T-helper 22 cell (primary cell): ENCODE data around the gene SKI.
"Not testable (repeated sequence)": the region's sequence is repeated elsewhere in the genome, so short reads cannot be mapped to it uniquely, and the experiment has no call there.

Source experiments
- DNase-seq: peaks from one replicate; pipeline ENCODE4 v3.0.0-alpha.2; 2020; ENCODE audit warnings: low read depth

SKI gene

DNA sequence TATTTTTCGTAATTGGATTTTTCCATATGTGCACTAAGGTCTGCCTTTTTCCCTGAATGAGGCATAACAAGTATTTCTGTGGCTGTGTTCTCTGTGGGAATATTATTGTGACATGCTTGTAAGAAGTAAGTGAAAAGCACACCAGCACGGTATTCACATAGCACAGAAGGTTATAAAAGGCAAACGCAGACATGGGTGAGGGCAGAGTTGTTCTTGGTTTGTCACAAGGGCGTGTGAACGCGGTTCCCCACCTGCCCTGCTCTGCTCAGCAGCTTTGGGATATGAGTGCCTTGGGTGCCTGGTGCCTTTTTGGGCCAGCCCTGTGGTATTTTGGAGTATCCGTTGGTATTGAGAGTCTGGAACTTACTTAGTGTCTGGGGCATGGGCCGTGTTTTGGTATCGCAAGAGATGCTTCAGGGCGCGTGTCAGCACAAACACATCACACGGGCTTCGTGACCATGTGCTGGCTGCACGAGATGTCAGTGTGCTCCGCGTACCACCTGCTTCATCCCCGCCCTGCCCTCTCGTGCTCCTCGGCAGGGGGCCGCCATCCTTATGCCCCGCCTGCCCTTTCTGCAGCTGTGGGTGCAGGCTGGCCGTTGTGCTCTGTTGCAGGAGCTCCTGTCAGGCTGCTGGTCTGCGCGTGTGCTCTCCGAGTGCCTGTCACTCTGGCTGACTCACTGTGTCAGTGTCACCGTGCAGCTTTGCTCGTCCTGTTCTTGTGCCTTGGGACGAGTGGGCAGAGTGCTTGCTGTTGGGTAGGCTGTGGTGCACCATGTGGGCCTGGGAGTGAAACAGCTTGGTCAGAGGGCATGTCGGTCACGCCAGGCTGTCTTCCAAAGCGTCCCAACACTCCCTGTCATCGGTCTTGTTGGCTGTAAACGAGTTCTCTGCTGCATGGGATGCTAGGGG lies 15.0 kb downstream of the SKI start:
- no peak for DNase-seq

DNA sequence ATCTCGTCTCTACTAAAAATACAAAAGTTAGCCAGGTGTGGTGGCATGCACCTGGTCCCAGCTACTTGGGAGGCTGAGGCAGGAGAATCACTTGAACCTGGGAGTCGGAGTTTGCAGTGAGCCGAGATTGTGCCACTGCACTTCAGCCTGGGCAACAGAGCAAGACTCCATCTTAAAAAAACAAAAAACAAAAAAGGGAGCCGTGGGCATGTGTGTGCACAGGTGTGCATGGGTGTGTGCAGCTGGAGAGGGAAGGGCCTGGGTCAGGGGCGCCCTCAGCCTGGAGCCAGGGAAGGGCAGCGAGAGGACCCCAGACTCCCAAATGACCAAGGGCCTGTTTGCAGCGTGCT lies 18.9 kb downstream of the SKI start:
- not testable (repeated sequence) for DNase-seq

DNA sequence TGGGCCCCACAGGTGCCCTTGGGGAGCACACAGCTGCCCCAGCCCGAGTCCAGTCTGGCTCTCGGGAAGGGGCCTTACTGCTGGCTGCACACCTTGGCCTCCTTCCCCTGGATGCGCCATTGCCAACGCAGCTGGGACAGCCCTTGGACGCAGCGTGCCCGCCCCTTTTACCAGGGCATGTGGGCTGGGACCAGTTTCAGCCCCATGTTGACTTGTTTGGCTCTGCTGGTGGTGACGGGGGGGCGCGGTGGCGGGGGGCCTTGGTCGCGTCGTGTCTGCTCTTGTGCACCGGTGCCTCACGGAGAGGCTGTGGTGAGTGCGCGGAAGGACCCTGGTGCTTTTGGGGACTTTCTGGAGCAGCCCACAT lies 19.6 kb downstream of the SKI start:
- DNase-seq, result no peak

DNA sequence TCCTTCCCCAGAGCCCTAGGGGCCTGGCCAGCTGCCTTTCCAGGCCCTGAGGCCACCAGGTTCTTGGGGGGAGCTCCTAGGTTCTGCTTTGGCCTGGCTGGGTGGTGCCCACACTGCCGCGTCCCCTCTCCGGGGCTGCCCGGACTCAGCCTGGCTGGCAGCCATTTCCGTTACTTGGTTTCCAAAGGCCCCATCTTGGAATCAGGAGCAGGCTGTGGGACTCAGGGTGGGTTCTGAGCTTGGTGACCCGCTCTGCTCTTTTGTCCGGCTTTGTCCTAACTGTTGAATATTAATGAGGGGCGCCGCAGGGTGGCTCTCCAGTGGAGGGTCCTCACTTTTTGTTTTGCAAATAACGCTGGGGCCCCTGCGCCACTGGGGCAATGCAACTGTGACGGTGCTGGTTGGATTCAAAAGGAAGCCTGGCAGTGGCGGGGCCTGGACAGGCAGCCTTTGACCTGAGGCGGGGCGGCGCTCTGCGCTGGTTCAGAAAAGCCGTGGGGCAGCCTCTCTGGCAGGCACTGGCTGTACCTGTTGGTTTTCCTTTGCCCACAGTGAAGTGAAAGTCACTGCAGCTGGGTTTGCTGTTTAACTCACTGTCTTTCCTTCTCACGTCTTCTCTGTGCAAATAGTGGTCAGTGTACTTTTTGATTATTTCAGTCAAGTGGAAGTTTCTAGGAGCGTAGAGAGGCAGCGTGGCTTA lies 20.2 kb downstream of the SKI start:
- no peak for DNase-seq

DNA sequence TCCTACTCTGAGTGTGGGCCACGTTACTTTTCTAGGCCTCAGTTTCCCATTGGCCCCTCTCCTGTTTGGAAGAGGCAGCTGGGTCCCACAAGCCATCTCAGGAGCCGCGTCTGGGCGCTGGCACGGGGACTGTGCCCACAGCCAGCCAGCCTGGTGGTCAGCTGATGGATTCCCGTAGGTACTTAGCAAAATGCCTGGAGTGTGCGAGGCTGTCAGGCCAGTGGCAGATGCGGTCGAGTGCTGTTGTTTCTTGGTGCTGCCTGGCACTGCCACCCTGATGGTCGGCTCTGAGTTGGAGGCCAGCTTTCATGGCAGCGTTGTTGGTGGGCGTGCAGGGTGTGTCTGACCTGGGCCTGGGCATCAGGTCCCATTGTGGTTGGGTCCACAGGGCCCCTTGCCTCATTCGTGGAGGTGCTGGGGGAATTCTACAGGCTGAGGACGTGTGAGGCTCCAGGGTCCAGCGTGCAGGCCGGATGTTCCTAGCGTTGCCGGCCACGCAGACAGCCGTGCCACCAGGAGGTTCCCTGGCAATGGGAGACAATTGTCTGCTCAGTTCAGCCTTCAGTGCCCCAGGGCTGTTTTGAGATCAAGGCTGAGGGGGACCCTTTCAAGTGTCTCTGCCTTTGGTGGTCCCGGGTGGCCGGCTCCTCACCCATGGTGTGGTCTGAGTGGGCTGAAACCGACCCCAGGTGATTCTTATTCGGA lies 20.9 kb downstream of the SKI start:
- DNase-seq, result no peak

DNA sequence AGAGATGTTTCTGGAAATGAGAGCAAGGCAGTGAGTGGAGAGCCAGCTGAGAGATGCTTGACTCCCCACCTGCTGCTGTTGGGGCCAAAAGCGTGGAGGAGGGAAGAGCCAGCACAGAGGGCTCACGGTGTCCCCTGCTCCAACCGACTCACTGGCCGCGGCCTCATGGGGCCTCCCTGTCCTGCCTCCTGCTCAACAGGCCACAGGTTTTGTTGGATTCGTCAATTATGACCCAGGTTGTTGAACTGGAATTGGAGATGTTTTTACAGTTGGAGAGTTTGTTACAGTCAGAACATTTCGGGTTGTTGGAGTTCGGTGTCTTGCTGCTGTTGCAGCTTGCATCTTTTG lies 21.4 kb downstream of the SKI start:
- no peak for DNase-seq

DNA sequence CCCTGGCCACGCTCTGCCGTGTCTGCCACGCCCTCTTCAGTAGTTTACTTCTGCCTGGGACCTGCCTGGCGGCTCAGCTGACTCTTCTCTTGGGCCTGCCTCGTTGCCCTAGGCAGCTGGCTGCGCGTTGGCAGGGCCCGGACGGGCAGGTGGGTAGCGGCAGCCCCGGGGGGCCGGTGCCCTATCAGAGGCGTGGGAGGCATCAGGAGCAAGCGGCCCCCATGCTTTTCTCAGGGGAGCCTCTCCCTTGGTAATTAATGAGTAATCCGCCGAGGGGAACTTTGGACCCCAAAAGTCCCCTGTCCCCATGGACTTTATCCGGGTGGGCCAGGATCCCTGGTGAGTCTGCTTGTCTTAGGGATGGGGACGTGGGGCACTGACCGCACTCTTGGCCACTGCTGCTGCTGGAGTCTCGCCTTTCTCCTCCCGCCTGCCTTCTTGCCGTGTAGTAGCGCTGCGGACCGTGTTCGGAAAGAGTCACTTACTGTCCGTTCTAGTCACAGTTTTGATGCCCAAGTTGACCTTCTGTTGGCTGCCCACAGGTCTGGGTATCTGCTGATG lies 22.7 kb downstream of the SKI start:
- DNase-seq, result no peak

DNA sequence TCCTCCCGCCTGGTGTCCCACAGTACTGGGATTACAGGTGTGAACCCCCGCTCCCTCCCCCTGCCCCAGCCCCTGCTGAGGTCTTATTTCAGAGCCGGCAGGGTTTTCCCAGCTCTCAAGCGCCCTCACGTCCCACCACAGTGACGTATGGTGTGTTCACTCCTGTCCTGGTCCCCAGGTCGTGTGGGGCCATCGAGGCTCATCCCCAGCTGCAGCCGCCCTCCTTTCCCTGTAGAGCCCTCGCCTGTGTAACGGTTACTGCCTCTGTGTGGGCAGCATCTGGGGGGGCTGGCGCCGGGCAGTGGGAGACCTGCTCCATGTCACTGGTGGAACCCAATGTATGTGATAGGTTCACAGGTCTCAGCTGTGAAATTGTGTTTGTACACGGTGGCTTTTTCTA lies 23.2 kb downstream of the SKI start:
- DNase-seq, result no peak

DNA sequence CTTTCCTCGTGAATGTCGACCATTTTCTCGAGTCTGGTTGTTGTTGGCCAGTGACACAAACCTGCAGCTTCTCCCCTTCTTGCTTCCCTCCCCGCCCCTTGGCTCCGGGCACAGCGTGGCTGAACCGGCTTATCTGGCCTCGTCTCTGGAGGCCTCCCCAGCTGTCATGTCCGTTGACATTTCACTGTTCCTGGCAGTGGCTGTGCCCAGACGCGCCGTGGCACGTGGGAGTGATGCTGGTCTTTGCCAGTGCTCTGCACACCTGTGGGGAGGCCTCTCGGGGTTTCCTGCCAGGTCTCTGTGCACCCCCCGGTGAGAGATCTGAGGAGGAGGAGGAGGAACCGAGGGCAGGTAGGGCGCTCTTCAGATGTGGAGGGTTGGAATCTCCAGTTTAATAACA lies 23.7 kb downstream of the SKI start:
- DNase-seq, result no peak

- no peak for DNase-seq
These were observed 24.3 kb downstream of the SKI start for GRCh38 chr1:2252423-2252822.

GRCh38 chr1:2253036-2253796 lies 25.1 kb downstream of the SKI start:
- DNase-seq, result no peak

- no peak for DNase-seq
These were observed 25.8 kb downstream of the SKI start for GRCh38 chr1:2253797-2254480.

DNA sequence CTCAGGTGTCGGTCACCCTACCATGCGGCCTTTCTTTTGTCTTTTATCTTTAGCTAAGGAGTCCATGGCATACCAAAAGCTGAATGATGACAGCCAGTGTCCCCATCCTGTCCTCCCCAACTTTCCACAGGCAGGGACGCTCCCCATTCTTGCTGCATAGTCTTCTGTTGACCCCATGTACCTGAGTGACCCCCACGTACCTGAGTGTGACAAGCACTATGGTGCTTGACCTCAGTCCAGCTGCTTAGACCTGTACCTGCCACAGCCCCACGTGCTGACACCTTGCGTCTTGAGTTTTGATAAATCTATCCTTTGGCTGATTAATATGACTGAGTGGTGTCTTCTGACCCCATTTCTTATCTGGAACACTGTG lies 26.9 kb downstream of the SKI start:
- DNase-seq, result no peak

- DNase-seq, result peak; percentile 75
These were observed 27.6 kb downstream of the SKI start for GRCh38 chr1:2255420-2256369.

DNA sequence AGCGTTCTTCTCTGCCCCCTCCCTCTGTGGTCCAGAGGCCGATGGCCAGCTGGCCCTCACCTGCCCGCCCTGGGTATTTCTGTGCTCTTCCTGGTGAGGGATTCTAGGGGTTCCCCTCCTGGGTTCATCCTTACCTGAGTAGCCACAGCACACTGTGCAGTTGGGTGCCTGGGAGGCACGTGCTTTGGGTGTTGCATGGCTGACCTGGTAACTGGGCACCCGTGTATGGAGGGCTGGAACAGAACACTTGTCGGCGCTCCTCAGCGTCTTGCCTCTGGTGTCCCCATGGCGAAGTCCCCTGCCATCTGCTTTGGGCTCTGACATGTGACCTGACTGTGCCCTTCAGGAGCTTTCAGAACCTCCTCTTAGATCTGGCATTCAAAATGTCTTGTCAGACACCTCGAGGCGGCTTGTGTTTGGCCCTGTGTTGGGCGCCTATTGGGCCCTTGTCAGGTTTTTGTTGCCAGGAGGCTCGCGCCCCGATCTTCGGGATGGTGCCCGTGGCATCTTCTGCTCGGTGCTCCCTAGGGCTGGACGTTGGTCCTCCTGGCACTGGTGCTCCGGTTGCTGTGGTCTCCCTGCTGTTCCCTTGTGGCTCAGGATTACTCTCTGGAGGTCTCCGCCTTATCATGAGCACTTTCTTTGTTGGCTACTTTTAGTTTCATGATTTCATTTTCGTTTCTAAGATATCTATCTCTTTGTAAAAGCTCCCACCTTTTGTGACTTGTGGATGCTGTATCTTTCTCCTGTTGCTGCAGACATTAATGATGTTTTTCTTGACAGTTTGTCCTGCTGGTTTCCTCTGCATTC lies 28.5 kb downstream of the SKI start:
- no peak for DNase-seq

GRCh38 chr1:2257245-2257627 lies 29.1 kb downstream of the SKI start:
- DNase-seq, result no peak

DNA sequence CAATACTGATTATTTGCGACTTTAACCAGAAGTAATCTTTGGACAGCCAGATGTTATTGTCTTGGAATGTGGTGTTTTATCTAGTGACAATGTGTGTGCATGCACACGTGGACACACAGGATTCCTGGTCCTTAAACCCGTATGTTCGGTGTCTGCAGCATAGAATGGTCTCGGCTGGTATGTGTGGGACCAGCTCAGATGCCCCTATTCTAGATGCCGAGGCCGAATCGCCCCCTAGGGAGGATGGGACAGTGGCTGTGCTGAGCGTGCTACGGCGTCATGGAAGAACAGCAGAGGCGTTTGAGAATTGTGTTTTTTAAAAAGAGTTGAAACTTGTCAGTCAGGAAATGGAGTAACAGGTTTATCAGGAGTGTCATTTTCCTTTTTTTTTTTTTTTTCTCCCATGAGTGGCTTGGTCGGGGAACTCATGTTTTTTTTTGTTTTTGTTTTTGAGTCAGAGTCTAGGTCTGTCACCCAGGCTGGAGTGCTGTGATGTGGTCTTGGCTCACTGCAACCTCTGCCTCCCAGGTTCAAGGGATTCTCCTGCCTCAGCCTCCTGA lies 30.1 kb downstream of the SKI start:
- DNase-seq, result no peak

DNA sequence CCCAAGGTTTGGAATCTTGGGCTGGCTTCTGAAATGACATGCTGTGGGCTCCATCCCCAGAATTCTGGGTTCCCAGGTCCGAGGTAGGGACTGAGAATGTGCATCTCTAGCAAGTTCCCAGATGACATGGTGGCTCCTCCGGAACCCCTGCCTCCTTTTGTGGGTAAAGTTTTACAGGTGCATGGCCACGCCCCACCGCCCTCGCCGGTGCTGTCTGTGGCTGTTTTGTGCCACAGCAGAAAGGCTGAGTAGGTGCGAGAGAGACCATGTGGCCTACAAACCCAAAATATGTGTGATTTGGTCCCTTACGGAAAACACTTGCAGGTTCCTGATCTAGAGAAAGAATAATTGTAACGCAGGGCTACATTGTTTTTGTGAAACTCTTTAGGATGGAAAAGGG lies 30.9 kb downstream of the SKI start:
- DNase-seq, result peak; percentile 47
